HG03159 (cell line): ENCODE measurements around the gene CXCL17.
"Not testable (repeated sequence)": the region's sequence is repeated elsewhere in the genome, so short reads cannot be mapped to it uniquely, and the experiment has no call there.

ENCODE experiments used
- ATAC-seq: cut with Tn5 transposase; IDR thresholded peaks from one replicate; pipeline ENCODE4 v1.9.1; 2021; ENCODE audit warnings: mild to moderate bottlenecking, moderate library complexity; ENCODE audit not compliant: unreplicated experiment

Gene CXCL17

GRCh38 chr19:42442833-42443232 is at the start of gene CXCL17:
Gene CXCL17, minus strand, starts transcription at chr19:42442946. Its CDS starts 114 bp downstream, at chr19:42442832.
- no peak for ATAC-seq

GRCh38 chr19:42488783-42489521 is 46.2 kb upstream of the CXCL17 start:
- ATAC-seq: no peak

- ATAC-seq: no peak
These were observed 45.0 kb upstream of the CXCL17 start for GRCh38 chr19:42487798-42488178.

GRCh38 chr19:42487032-42487797 is 44.5 kb upstream of the CXCL17 start:
- no peak for ATAC-seq

GRCh38 chr19:42485036-42485435 is 42.3 kb upstream of the CXCL17 start:
- ATAC-seq: not testable (repeated sequence)

- no peak for ATAC-seq
These were observed 37.8 kb upstream of the CXCL17 start for GRCh38 chr19:42480335-42481095.

- ATAC-seq: no peak
These were observed 37.0 kb upstream of the CXCL17 start for GRCh38 chr19:42479736-42480135.

GRCh38 chr19:42478765-42479311 is 36.1 kb upstream of the CXCL17 start:
- ATAC-seq: no peak

GRCh38 chr19:42477933-42478332 is 35.2 kb upstream of the CXCL17 start:
- ATAC-seq: no peak

- ATAC-seq: no peak
These were observed 34.4 kb upstream of the CXCL17 start for GRCh38 chr19:42477117-42477516.

- no peak for ATAC-seq
These were observed 32.6 kb upstream of the CXCL17 start for GRCh38 chr19:42475366-42475765.

- no peak for ATAC-seq
These were observed 32.0 kb upstream of the CXCL17 start for GRCh38 chr19:42474743-42475142.

- ATAC-seq: no peak
These were observed 30.9 kb upstream of the CXCL17 start for GRCh38 chr19:42473686-42474085.

- no peak for ATAC-seq
These were observed 29.8 kb upstream of the CXCL17 start for GRCh38 chr19:42472402-42473147.

GRCh38 chr19:42471554-42472249 is 29.0 kb upstream of the CXCL17 start:
- no peak for ATAC-seq

- no peak for ATAC-seq
These were observed 26.8 kb upstream of the CXCL17 start for GRCh38 chr19:42469311-42470235.

GRCh38 chr19:42468273-42468796 is 25.6 kb upstream of the CXCL17 start:
- ATAC-seq: no peak

- no peak for ATAC-seq
These were observed 24.5 kb upstream of the CXCL17 start for GRCh38 chr19:42467183-42467760.
